HG03103 (cell line): ENCODE results near the gene MAPK9.

Experiments
- ATAC-seq: cut with Tn5 transposase; IDR thresholded peaks from one replicate; pipeline ENCODE4 v1.9.1; 2021; ENCODE audit warnings: low read depth; ENCODE audit not compliant: unreplicated experiment

MAPK9 gene

DNA sequence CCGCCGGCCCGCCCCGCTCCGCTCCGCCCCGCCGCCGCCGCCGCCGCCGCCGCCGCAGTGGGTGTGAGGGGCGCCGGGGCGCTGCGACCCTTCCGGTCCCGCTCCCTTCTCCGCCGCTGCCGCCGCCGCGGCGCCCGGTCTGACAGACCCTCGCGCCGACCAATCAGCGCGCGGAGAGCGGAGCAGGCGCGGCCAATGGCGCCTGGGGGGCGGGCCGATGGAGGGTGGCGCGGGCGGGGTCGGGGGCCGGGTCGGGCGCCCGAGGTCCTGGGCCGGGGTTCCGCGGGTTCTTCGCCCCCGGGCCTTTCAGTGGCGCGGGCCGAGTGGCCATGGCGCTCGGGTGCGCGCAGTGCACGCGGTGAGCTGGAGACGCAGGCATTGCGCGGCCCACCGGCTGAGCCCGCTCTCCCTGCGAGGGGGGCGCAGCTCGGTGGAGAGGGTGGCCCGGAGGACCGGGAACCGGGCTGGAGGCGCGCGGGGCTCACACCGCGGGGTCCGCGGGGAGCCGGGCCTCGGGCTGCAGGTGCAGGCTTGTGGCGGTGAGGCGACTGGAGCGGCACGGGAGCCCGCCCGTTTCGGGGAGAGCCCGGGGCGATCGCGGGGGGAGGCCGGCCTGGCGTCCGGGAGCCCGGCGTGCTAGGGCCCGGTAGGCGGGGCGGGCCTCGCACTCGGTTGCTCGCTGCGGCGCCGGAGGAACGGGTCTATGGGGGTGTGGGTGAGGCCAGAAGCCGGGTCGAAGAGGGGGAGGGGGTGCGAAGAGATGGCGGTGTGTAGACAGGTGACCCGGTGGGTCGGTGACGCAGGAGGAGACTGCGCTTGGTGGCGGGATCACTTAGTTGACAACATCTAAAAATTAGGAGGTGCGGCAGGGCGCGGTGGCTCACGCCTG is at the start of gene MAPK9:
TSS of gene MAPK9 (minus strand) at position 141 of the 889 bp plus-strand sequence. CDS start 11,522 bp downstream, outside the sequence.
- ATAC-seq, result peak; percentile 69

DNA sequence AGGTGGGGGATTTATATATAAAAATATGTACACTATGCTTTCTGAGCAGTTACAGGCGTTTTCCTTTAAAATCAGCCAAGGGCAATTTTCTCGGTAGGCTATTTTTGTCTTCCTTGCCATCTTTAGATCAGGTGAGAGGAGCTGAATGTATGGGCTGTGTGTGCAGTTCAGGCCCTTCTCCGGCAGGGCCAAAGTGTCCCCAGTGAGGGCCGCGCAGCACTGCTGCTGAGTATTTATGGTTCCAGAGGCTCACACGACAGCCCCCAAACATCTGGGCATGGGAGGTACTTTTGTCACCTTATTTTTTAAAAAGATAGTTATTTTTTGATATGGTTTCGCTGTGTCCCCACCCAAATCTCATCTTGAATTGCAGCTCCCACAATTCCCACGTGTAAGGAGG is 49.7 kb upstream of the MAPK9 start:
- no peak for ATAC-seq

DNA sequence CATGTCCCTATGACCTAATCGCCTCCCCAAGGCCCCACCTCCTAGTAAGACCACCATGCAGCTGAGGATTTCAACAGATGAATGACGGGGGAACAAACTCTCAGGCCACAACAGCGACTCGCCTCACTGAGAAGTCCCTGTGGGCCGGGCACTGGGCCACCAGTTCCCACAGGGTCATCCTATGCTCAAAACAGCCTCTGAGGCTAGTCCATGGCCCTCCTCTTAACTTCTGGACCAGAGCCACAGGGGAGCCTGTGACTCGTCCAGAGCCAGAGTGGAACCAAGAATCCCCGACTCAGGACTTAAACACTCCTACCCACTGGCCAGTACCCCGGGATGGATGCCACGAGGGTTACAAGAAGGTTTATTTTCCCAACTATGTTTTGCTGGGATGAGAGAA is 49.0 kb upstream of the MAPK9 start:
- no peak for ATAC-seq

DNA sequence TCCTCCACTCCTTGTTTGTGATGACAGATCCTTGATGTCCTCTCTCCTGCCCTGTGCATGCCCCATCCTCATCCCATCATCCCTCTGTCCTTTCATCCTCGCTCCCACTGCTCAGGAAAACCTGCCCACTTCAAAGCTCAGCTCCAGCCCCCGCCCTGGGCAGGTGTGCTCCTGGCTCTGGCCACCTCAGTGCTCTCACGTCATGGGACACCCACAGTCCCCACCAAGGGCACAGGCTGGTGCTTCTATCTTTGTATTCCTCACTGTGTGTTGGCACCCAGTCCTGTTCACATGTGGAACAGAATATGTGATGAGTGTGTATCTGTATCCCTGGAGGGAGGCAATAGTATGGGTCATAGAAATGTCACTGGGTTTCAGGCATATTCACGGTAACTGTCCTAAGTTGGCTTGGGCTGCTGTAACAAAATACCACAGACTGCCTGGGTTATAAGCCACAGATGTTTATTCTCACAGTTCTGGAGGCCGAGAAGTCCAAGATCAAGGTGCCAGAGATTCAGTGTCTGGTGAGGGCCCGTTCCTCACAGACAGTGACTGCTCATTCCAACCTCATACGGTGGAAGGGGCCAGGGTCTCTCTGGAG is 47.8 kb upstream of the MAPK9 start:
- no peak for ATAC-seq

DNA sequence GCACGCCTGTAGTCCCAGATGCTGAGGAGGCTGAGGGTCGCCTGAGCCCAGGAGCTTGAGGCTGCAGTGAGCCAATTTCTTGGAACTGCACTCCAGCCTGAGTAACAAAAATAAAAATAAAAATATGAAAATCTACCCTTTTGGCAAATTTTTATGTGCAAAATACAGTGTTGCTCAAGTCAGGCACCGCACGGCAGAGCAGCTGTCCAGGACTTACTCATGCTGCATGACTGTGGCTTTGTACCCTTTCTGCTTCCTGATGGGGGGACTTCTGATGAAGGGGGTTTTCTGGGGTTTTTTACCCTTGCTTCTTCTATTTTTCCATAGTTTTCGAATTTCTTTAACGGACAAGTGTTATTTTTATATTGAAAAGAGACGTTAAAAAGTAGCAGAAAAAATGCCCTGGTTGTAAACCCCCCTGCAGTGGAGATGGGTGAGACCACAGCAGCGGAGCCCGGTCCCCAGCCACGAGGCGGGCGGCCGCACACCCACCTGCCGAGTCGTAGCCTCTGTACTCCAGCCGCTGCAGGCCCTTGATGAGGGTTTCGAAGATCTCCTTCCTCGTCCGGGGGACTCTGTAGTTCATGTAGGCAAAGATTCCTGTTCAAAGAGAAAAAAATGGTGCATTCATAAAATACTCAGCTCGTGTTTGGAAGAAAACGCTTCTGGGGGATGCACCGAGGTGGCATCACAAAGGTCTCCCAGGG is 46.3 kb upstream of the MAPK9 start:
- no peak for ATAC-seq

DNA sequence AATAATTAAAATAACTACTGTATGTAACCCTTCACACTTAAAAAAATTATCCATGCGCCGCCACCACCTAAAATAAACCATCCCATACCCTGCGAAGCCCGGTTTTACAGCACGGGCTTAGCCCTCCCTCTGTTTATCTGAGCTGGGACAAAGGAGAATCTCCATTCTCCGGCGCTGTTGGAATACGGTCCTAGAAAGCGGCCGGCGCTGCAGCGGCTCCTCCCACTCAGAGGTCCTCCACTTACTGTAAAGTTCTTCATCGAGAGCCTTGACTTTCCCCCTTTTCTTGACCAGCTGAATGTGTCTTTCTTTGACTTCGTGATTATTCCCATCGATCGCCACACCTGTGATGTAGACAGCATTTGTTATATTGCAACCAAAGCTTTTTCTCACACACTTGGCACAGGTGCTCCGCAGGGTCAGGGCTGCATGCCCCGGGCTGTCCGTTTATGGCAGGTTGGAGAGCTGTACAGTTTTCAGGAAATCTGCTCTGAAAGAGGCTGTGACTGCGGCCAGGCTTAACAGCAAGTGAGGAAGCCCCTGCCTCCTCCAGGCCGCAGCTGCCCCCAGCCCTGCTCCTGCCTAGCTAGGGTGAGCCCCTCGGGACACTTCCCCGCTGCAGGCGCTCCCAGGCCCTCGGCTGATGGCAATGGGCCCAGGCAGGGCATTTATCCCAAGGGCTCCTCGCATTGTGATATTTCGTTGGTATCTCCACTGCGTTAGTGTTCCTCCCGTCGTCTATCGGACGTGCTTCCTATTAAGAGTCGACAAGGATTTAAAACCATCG is 44.5 kb upstream of the MAPK9 start:
- no peak for ATAC-seq

DNA sequence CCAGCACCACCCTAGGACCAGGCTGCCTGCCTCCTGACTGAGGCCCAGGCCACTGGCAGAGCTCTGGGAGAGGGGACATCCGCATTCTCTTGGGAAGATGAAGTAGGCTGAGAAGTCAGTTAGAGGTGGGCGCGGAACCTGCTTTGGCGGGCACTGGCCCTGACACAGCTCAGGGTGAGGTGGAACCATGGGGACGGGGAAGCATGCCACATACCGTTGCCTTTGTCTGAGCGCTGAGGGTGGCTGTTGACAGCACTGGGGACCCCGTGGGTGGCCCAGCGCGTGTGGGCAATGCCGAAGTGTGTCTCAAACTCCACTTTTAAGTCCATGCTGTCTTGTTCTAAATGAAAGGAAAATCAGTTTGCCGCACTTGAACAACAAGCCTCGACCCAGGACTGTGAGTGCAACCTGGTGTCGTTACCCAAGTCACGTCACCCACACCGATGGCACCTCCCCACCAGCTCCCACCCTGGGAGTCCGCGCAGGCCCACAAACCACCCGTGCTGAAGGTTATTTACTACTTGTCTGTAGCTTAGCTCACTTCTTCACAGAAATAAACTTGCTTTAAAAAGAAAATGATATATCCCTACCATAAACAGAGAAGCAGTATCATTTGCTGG is 43.8 kb upstream of the MAPK9 start:
- no peak for ATAC-seq

DNA sequence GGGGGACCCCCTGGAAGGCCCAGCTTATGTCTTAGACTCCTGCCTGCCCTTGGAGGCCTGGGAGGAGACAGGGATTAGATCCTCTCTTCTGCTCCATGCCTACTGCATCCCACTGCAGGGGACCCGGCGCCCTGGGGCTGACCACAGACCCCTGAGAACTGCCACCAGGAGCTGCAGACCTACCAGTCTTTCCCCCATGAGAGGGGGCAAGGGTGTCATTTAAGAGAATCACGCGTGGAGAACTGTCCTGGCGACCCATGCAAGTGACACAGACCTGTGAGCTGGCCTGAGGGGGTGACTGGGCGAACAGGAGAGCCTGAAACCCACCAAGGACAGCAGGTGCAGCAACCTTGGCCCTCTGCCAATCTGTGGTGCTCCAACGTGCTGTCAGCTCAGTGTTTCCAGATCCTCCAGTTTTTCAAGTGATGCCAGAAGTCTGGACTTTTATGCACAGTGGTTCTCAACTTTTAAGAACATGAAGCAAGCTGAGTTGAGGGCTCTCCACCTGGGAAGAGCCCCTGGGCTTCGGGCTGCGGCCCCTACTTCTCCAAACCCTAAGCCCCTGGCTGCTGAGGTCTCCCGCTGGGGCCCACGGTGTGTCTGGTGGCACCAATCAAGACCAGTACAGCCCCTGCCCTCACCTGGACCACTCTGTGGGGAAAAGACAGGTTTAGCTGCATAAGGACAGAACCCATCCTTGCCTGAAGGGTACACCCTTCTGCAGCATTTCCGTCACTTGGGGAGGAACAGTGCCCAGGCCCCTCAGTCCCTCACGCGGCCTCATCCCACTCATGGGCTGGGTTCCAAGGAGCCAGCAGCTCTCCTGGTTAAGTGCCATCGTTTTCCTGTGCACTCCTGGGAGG is 43.1 kb upstream of the MAPK9 start:
- no peak for ATAC-seq

DNA sequence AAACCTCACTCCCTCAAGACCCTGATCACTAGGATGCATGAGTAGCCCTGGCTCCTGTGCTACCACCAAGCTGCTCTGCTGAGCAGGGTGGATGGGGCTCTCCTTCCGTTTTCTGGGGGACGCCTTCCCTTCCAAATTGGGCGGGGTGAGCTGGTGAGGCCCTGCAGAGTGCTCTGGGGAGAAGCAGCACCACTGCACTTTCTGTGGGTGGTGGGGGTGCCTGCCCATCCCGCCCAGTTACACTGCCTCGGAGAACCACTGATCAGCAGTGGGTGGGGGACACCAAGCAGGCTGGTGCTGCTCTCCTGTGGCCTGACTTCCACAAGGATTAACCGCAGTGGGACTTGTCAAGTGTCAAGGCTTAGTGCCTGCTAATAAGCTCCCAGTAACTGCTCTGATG is 42.3 kb upstream of the MAPK9 start:
- ATAC-seq, result no peak

DNA sequence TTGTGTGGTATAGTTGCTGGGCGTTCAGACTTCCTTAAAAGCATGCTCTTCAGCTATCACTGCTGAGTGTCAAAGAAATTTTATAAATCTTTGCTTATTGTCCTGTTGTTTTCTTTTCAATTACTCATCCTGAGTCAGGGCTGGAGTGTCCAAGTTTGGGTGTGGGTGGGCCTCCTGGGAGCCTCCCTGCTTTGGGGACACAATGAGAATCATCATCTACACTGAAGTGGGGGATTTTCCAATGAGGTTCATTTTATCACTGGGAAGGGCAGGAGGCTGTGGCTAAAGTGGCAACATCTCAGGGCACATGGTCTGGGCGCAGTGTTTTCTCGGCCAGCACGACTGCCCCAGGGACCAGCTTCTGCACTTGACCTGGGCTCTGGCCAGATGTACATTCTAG is 41.8 kb upstream of the MAPK9 start:
- no peak for ATAC-seq

DNA sequence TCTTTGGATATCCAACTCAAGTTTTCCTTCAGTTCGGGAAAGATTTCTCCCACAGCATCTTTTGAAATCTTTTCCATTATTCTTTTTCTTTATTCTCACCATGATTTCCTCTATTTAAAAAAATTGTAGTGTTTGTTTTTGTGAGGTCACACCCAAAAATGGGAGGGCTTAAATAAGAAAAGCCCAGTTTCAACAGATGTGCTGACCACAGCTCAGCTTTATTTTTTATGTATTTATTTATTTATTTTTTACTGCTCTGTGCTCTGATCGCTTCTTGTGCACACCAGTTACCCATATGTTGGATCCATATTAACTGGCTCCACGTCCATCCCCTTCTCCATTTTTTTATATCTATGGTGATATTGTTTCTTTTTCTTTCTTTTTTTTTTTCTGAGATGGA is 41.0 kb upstream of the MAPK9 start:
- ATAC-seq, result no peak

DNA sequence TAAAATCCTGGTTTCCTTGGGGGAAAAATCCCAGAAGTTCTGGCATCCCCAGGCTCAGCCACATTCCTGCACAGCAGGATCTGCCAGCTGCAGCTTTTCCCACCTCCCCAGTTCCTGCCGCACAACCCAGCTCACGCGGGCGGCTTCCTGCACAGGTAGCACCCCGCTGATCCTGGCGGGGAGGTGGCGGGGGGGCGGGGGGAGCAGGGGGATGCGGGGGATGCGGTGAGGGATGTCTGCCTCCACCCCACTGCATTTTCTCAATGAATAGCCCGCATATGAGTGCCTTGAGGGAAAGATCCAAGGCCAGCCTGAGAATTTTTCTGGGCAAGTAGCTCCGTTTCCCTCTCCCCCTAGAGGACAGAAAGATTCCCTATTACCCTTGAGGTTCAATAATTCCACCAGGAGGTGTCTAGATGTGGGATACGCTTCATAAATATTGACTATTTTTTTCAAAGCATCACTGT is 40.2 kb upstream of the MAPK9 start:
- ATAC-seq, result no peak

DNA sequence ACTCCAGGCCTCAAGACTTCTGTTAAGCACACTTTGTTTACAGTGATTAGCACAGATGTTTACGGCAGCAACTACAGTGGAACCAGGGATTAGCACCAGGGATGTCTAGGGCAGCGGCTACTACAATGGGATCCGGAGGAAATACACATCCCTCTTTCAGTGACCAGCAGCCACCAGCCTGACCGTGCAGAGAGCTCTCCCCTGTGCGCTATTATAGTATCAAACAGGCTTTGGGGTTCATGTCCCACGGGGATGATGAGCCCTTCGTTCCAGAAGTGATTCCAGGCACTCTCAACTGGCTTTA is 39.7 kb upstream of the MAPK9 start:
- ATAC-seq, result no peak

DNA sequence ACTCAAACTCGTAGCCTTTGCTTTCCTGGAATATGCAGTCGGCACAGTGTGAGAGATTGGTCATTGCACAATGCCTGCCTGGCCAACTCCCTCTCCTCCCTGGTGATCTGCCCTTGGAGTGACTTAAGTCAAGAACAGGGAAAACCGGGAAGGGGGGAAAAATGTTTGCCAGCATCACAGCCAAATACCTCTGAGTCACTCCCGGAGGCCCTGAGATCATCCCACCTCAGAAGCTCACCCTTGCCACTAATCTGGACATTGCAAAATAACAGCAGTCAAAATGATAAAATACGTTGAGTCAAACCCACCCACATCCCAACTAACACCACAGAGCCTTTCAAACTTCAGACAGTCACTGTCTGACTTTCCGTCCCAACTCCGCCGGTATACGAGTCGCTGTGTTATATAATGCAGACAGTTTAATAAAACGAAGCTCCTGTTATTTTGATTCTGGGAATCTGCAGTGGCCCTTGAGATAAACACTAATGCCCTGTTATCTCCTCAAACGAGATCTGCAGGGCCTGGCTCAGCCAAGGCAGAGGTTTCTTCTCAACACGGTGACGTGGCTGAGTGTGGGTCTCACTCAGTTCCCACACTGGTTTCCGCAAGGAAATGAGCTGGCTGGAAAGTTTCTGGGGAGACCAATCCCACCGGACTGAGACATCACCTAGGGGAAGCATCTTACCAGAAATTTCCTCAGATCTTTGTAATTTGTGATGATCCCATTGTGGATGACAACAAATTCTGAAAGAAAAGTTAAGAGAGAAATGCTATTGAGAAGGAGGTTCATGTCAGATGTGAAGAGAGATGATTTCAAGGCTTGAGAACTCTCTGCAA is 39.1 kb upstream of the MAPK9 start:
- ATAC-seq, result no peak

DNA sequence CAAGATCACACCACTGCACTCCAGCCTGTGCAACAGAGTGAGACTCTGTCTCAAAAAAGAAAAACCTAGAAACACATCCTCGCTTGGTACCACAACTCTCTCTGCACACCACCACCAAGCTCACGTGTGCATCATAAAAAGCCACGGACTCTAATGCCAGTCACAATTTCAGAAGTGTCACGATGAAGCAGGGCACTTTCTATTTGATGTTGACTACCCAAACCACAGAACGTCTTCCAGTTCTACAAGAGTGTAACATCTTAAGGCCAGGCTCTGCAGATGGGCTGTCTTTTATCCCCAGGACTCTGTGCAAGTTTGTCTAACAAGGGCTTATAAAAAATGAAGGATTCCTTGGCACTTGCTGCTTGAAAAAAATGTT is 38.4 kb upstream of the MAPK9 start:
- ATAC-seq, result no peak

DNA sequence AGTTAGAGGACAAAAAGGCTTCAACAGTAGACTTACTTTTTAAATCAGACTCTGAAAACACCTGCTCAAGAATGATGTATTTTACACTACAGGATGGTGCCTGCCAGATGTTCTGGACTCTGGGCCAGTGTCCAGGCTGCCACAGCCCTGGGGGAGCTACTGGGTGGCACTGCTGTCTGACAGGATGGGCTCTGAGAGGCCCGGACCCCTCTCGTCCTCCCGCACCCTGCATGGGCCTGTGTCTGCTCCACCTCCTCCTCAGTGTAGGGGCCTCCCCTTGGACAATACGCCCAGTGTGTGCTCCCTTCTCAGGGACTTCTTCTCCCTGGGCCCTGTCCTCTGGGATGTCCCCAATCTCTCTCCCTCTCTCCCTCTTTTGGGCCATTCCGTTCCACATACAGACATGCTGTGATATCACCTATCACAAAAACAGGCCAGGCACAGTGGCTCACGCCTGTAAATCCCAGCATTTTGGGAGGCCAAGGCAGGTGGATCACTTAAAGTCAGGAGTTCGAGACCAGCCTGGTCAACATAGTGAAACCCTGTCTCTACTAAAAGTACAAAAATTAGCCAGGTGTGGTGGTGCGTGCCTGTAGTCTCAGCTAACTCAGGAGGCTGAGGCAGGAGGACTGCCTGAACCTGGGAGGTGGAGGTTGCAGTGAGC is 37.9 kb upstream of the MAPK9 start:
- no peak for ATAC-seq

DNA sequence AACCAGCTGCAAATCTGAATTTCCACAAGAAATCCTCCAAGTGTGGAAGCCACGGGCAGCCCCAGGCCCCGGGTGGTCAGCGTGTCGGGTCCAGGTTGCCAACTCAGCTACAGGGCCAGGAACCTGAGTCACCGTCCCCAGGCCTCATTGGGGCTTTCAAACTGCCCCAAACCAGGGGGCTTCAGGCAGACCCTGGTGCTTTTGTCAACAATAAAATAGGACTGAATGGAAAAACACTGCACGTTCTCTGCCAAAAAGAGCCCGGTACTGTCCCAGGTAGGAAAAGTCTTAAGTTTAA is 37.2 kb upstream of the MAPK9 start:
- ATAC-seq, result no peak
